Measurements from ENCODE around the gene C13orf46.

GRCh38 chr13:113945857-113946408 is 27.9 kb downstream of the C13orf46 start:
- TF ChIP-seq POLR2AphosphoS5 (IDR thresholded peaks at IDR 0.05) (no peak), CTCF (IDR thresholded peaks at IDR 0.05) (no peak), POLR2A (IDR thresholded peaks at IDR 0.05) (no peak)
